ENCODE data around the gene USP9Y. TPM values are rescaled to one million over a fixed set of nuclear protein-coding genes. Genes with fewer than 3 reads are reported as not detected.
"Not testable (repeated sequence)": the region's sequence is repeated elsewhere in the genome, so short reads cannot be mapped to it uniquely, and the experiment has no call there.

USP9Y gene, protein sequence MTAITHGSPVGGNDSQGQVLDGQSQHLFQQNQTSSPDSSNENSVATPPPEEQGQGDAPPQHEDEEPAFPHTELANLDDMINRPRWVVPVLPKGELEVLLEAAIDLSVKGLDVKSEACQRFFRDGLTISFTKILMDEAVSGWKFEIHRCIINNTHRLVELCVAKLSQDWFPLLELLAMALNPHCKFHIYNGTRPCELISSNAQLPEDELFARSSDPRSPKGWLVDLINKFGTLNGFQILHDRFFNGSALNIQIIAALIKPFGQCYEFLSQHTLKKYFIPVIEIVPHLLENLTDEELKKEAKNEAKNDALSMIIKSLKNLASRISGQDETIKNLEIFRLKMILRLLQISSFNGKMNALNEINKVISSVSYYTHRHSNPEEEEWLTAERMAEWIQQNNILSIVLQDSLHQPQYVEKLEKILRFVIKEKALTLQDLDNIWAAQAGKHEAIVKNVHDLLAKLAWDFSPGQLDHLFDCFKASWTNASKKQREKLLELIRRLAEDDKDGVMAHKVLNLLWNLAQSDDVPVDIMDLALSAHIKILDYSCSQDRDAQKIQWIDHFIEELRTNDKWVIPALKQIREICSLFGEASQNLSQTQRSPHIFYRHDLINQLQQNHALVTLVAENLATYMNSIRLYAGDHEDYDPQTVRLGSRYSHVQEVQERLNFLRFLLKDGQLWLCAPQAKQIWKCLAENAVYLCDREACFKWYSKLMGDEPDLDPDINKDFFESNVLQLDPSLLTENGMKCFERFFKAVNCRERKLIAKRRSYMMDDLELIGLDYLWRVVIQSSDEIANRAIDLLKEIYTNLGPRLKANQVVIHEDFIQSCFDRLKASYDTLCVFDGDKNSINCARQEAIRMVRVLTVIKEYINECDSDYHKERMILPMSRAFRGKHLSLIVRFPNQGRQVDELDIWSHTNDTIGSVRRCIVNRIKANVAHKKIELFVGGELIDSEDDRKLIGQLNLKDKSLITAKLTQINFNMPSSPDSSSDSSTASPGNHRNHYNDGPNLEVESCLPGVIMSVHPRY (N-terminal part only)
- polyA plus RNA-seq (2013, experiment 1 of 2): 22.4 TPM
- polyA plus RNA-seq (2013, experiment 2 of 2): 22.3 TPM

GRCh38 chrY:12701181-12701695 lies at the start of gene USP9Y:
Gene USP9Y, plus strand, starts transcription at chrY:12701231. Its CDS starts 8,217 bp downstream, at chrY:12709448.
- H3K27ac ChIP-seq (ENCODE audit: low read depth, low read length, severe bottlenecking): no peak within 1 kb of the TSS
- H3K36me3 ChIP-seq (ENCODE audit: control insufficient read depth, insufficient read depth, low read length): peaks cover 27% of the 10 kb centered on the region
- H3K4me1 ChIP-seq (ENCODE audit: control insufficient read depth, insufficient read depth, low read length, poor library complexity, severe bottlenecking): no peaks in the 10 kb centered on the region
- no peak within 1 kb of the TSS for H3K4me3 ChIP-seq (ENCODE audit: extremely low read depth, insufficient read depth, low read length, poor library complexity, severe bottlenecking)
- no CpG with 5 or more reads among the region's 1 CpG for WGBS, 2 experiments (ENCODE audit: insufficient coverage in 2 of 2)
- H3K9me3 ChIP-seq (ENCODE audit: control insufficient read depth, low read length): no peaks in the 10 kb centered on the region

DNA sequence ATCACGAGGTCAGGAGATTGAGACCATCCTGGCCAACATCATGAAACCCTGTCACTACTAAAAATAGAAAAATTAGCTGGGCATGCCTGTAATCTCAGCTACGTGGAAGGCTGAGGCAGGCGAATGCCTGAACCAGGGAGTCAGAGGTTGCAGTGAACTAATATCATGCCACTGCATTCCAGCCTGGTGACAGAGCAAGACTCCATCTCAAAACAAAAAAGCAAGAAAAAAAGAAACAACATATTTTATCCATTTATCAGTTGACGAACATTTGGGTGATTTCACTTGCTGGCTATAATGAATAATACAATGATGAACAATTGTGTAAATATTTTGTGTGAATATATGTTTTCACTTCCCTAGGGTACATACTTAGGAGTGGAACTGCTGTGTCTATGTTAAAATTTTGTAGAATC lies 49.4 kb upstream of the USP9Y start:
- Histone ChIP-seq H3K27ac (ENCODE audit: low read depth, low read length, severe bottlenecking) (peak overlapping the region; percentile 75), H3K4me1 (ENCODE audit: control insufficient read depth, insufficient read depth, low read length, poor library complexity, severe bottlenecking) (peaks cover 3% of the 10 kb centered on the region), H3K9me3 (ENCODE audit: control insufficient read depth, low read length) (no peaks in the 10 kb centered on the region), H3K36me3 (ENCODE audit: control insufficient read depth, insufficient read depth, low read length) (no peaks in the 10 kb centered on the region), H3K4me3 (ENCODE audit: extremely low read depth, insufficient read depth, low read length, poor library complexity, severe bottlenecking) (no peak overlapping the region)
- 50% methylated on average over 2 of the region's 4 CpGs; no CpG with 5 or more reads in 1 of the 2 experiments for WGBS, 2 experiments (ENCODE audit: insufficient coverage in 2 of 2)

- Histone ChIP-seq H3K27ac (ENCODE audit: low read depth, low read length, severe bottlenecking) (peak overlapping the region; percentile 72), H3K36me3 (ENCODE audit: control insufficient read depth, insufficient read depth, low read length) (peaks cover 12% of the 10 kb centered on the region), H3K4me1 (ENCODE audit: control insufficient read depth, insufficient read depth, low read length, poor library complexity, severe bottlenecking) (no peaks in the 10 kb centered on the region), H3K9me3 (ENCODE audit: control insufficient read depth, low read length) (no peaks in the 10 kb centered on the region), H3K4me3 (ENCODE audit: extremely low read depth, insufficient read depth, low read length, poor library complexity, severe bottlenecking) (peak overlapping the region; percentile 56)
- WGBS, 2 experiments (ENCODE audit: insufficient coverage in 2 of 2): 0 to 5% methylated on average over 10 to 21 of the region's 41 CpGs
Observed at GRCh38 chrY:12661745-12662681, 39.0 kb upstream of the USP9Y start.

GRCh38 chrY:12662745-12663591 lies 38.1 kb upstream of the USP9Y start:
- H3K27ac ChIP-seq (ENCODE audit: low read depth, low read length, severe bottlenecking): no peak overlapping the region
- H3K4me3 ChIP-seq (ENCODE audit: extremely low read depth, insufficient read depth, low read length, poor library complexity, severe bottlenecking): peak overlapping the region; percentile 56
- peaks cover 17% of the 10 kb centered on the region for H3K36me3 ChIP-seq (ENCODE audit: control insufficient read depth, insufficient read depth, low read length)
- H3K4me1 ChIP-seq (ENCODE audit: control insufficient read depth, insufficient read depth, low read length, poor library complexity, severe bottlenecking): no peaks in the 10 kb centered on the region
- H3K9me3 ChIP-seq (ENCODE audit: control insufficient read depth, low read length): no peaks in the 10 kb centered on the region
- 0% methylated on average over 3 to 5 of the region's 40 CpGs for WGBS, 2 experiments (ENCODE audit: insufficient coverage in 2 of 2)

- not testable (repeated sequence) for H3K27ac ChIP-seq (ENCODE audit: low read depth, low read length, severe bottlenecking); H3K9me3 ChIP-seq (ENCODE audit: control insufficient read depth, low read length); H3K4me1 ChIP-seq (ENCODE audit: control insufficient read depth, insufficient read depth, low read length, poor library complexity, severe bottlenecking)
- Histone ChIP-seq H3K4me3 (ENCODE audit: extremely low read depth, insufficient read depth, low read length, poor library complexity, severe bottlenecking) (peak overlapping the region; percentile 56), H3K36me3 (ENCODE audit: control insufficient read depth, insufficient read depth, low read length) (peaks cover 26% of the 10 kb centered on the region)
- WGBS, 2 experiments (ENCODE audit: insufficient coverage in 2 of 2): 3% methylated on average over 5 of the region's 20 CpGs; no CpG with 5 or more reads in 1 of the 2 experiments
Observed at GRCh38 chrY:12663845-12664244, 37.2 kb upstream of the USP9Y start.

- H3K27ac ChIP-seq (ENCODE audit: low read depth, low read length, severe bottlenecking): no peak overlapping the region
- no peak overlapping the region for H3K4me3 ChIP-seq (ENCODE audit: extremely low read depth, insufficient read depth, low read length, poor library complexity, severe bottlenecking)
- peaks cover 7% of the 10 kb centered on the region for H3K9me3 ChIP-seq (ENCODE audit: control insufficient read depth, low read length)
- H3K36me3 ChIP-seq (ENCODE audit: control insufficient read depth, insufficient read depth, low read length): peaks cover 27% of the 10 kb centered on the region
- H3K4me1 ChIP-seq (ENCODE audit: control insufficient read depth, insufficient read depth, low read length, poor library complexity, severe bottlenecking): peaks cover 8% of the 10 kb centered on the region
- 100% methylated on average over 1 of the region's 2 CpGs; no CpG with 5 or more reads in 1 of the 2 experiments for WGBS, 2 experiments (ENCODE audit: insufficient coverage in 2 of 2)
Observed at GRCh38 chrY:12678111-12678510, 22.9 kb upstream of the USP9Y start.

DNA sequence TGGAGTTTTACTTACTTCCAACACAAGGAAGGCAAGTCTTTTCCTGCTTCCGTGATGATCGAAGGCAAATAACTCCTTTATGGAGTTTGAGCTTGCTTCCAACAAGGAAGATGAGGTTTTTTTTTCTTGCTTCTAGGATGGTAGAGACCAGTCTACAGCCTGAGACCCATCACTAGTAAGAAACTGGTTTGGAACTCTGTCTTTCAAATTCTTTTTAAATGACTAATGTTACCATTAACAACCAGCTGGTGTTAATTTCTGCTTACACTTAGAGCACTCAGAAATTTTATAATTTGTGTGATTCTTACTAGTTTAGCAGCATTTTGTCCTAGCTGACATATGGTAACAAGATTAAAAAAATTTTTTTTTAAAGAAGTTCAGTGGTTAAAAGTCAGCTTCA lies 19.5 kb upstream of the USP9Y start:
- H3K4me1 ChIP-seq (ENCODE audit: control insufficient read depth, insufficient read depth, low read length, poor library complexity, severe bottlenecking): peaks cover 8% of the 10 kb centered on the region

DNA sequence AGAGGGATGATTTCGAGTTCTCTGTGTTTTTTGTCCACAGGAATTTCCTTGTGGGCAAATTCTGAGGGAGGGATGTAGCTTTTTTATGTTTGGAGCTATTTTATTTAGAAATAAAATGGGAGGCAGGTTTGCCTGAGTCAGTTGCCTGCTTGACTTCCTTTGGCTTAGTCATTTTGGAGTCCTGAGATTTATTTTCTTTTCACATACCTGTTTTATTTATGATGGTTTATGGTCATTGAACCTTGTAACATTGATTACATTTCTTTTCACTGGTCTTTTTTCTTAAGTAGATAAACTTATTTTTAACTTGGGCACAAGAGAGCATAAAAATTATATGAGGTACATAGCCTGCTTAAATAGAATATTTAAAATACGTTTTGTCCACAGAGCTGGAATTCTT lies 12.7 kb upstream of the USP9Y start:
- Histone ChIP-seq H3K27ac (ENCODE audit: low read depth, low read length, severe bottlenecking) (no peak overlapping the region), H3K4me1 (ENCODE audit: control insufficient read depth, insufficient read depth, low read length, poor library complexity, severe bottlenecking) (no peaks in the 10 kb centered on the region), H3K9me3 (ENCODE audit: control insufficient read depth, low read length) (peaks cover 5% of the 10 kb centered on the region), H3K36me3 (ENCODE audit: control insufficient read depth, insufficient read depth, low read length) (peaks cover 72% of the 10 kb centered on the region), H3K4me3 (ENCODE audit: extremely low read depth, insufficient read depth, low read length, poor library complexity, severe bottlenecking) (no peak overlapping the region)
- WGBS, 2 experiments (ENCODE audit: insufficient coverage in 2 of 2): no CpG with 5 or more reads among the region's 2 CpGs

More for the DNA sequence above, 19.5 kb upstream of the USP9Y start:
- no peak overlapping the region for H3K27ac ChIP-seq (ENCODE audit: low read depth, low read length, severe bottlenecking)
- H3K9me3 ChIP-seq (ENCODE audit: control insufficient read depth, low read length): peaks cover 7% of the 10 kb centered on the region
- H3K4me3 ChIP-seq (ENCODE audit: extremely low read depth, insufficient read depth, low read length, poor library complexity, severe bottlenecking): no peak overlapping the region
- peaks cover 28% of the 10 kb centered on the region for H3K36me3 ChIP-seq (ENCODE audit: control insufficient read depth, insufficient read depth, low read length)
- WGBS, 2 experiments (ENCODE audit: insufficient coverage in 2 of 2): no CpG with 5 or more reads among the region's 2 CpGs

DNA sequence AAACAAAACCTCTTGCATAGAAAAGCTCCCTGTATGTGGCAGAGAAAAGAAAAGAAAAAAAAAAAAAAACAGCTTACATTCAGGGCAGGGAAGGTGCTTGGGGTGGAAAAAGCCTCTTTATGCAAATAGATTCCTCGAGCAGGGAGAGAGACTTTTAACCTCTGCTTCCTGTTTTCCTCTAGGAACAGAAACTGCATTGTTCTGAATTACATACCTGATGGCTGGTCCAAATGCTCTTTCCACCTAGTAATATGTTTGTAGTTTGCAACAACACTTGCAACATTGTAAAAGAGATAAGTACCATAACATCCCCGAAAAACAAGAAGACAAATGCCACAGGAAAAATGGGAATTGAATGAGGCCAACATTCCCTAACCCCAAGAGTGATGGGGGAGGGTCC lies 944 bp upstream of the USP9Y start:
- Histone ChIP-seq H3K4me3 (ENCODE audit: extremely low read depth, insufficient read depth, low read length, poor library complexity, severe bottlenecking) (no peak overlapping the region), H3K36me3 (ENCODE audit: control insufficient read depth, insufficient read depth, low read length) (peaks cover 24% of the 10 kb centered on the region), H3K9me3 (ENCODE audit: control insufficient read depth, low read length) (no peaks in the 10 kb centered on the region), H3K27ac (ENCODE audit: low read depth, low read length, severe bottlenecking) (no peak overlapping the region), H3K4me1 (ENCODE audit: control insufficient read depth, insufficient read depth, low read length, poor library complexity, severe bottlenecking) (no peaks in the 10 kb centered on the region)
- no CpG with 5 or more reads among the region's 2 CpGs for WGBS, 2 experiments (ENCODE audit: insufficient coverage in 2 of 2)
